Thoracic aorta (tissue), 2 donors: Measurements from ENCODE around the gene FRYL. TPM values are rescaled to one million over a fixed set of nuclear protein-coding genes. Genes with fewer than 3 reads are reported as not detected.

Experiments
- ATAC-seq: fragments of 150-250 bp; one replicate; pipeline ENCODE4 v1.8.0; 2017; ENCODE audit warnings: low read depth; ENCODE audit not compliant: insufficient number of reproducible peaks, low FRiP score
- DNase-seq: peaks from one replicate; pipeline ENCODE4 v3.0.0-alpha.2; 2020; ENCODE audit warnings: low spot score
- H3K27ac ChIP-seq, 2 donors: fragments of 200-600 bp; sonication (generic); 1 replicate in 1 of 2; 2 replicates in 1 of 2; pipeline ENCODE4 v1.5.1; 2016; ENCODE audit warnings: mild to moderate bottlenecking in 2 of 2, moderate library complexity in 2 of 2
- H3K27me3 ChIP-seq: fragments of 200-600 bp; sonication (generic); replicated peaks from 2 replicates; pipeline ENCODE4 v1.6.0; 2016; ENCODE audit warnings: mild to moderate bottlenecking; ENCODE audit not compliant: insufficient read depth
- H3K36me3 ChIP-seq: fragments of 200-600 bp; sonication (generic); one replicate; pipeline ENCODE4 v1.5.1; 2016
- H3K4me1 ChIP-seq, 2 donors: fragments of 200-600 bp; sonication (generic); 1 replicate in 1 of 2; 2 replicates in 1 of 2; pipeline versions ENCODE4 v1.5.1 to v1.6.0; 2016; ENCODE audit warnings: low read depth in 2 of 2, mild to moderate bottlenecking in 1 of 2; ENCODE audit not compliant: control insufficient read depth in 1 of 2
- H3K4me3 ChIP-seq: fragments of 200-600 bp; sonication (generic); 2 replicates; pipeline ENCODE4 v1.5.1; 2016; ENCODE audit warnings: mild to moderate bottlenecking
- H3K9me3 ChIP-seq: fragments of 200-600 bp; sonication (generic); 2 replicates; pipeline ENCODE4 v1.5.1; 2016
- total RNA-seq, 2 donors: library from RNA; depleted of rRNA; stranded (reverse); fragments of >200 nt; gene quantifications; one replicate each; pipeline versions ENCODE4 v1.1.0 to v1.2.3, GENCODE V29; 2016
- TF ChIP-seq, protein P1 (sequence below): fragments of 200-600 bp; sonication (generic); IDR thresholded peaks from one replicate; pipeline ENCODE4 v1.5.1; 2019; ENCODE audit warnings: antibody characterized with exemption

The FRYL gene
- total RNA-seq, 2 donors from 2014 or later: 108 to 155 TPM

DNA sequence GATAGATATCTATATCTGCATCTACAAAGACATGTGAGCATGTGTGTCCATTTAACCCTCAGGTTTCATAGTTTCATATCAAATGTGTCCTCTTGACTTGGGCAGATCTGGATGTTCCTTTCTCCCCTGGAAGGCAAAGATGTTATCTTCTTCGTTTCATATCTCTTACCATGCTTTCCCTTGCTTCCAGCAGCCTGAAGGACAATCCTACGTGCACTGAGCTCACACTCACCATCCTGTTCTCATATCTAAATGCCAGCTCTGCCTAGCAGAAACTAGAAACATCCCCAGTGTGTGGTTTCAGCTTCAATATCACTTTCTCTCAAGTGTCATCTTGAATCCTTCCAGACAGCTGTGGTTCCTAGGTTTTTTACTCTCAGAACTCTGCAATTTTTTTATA lies 223.8 kb downstream of the FRYL start:
- Histone ChIP-seq H3K27me3 (no peaks in the 10 kb centered on the region), H3K4me3 (no peak overlapping the region), H3K36me3 (peaks cover 45% of the 10 kb centered on the region), H3K9me3 (no peaks in the 10 kb centered on the region), H3K4me1 (no peaks in the 10 kb centered on the region), H3K27ac (no peak overlapping the region)
- TF ChIP-seq, protein P1, sequence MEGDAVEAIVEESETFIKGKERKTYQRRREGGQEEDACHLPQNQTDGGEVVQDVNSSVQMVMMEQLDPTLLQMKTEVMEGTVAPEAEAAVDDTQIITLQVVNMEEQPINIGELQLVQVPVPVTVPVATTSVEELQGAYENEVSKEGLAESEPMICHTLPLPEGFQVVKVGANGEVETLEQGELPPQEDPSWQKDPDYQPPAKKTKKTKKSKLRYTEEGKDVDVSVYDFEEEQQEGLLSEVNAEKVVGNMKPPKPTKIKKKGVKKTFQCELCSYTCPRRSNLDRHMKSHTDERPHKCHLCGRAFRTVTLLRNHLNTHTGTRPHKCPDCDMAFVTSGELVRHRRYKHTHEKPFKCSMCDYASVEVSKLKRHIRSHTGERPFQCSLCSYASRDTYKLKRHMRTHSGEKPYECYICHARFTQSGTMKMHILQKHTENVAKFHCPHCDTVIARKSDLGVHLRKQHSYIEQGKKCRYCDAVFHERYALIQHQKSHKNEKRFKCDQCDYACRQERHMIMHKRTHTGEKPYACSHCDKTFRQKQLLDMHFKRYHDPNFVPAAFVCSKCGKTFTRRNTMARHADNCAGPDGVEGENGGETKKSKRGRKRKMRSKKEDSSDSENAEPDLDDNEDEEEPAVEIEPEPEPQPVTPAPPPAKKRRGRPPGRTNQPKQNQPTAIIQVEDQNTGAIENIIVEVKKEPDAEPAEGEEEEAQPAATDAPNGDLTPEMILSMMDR: no peak
- ATAC-seq (no peak), DNase-seq (no peak)

- Histone ChIP-seq H3K4me1 (no peaks in the 10 kb centered on the region), H3K9me3 (no peaks in the 10 kb centered on the region), H3K27ac (no peak overlapping the region), H3K4me3 (no peak overlapping the region), H3K36me3 (peaks cover 47% of the 10 kb centered on the region), H3K27me3 (no peaks in the 10 kb centered on the region)
- ATAC-seq (no peak), DNase-seq (no peak)
- TF ChIP-seq, protein P1: no peak
Observed at GRCh38 chr4:48554606-48555005, 225.5 kb downstream of the FRYL start.

DNA sequence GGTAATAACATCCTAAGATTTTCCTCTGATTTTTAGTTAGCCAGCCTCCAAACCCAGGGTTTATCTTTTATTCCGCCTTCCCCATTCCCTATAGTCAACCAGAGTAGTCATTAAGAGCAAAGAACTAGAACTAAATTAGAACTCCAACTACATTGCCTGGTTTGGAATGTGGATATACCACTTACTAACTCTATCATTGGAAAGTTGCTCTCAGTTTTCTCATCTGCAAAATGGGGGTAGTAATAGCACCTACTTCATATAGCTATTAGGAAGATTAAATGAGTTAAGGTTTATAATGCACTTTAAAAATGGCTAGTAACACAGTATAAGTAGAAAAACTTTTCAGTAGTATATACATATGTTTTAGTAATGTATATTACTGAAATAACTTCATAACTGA lies 226.4 kb downstream of the FRYL start:
- Histone ChIP-seq H3K27ac (no peak overlapping the region), H3K36me3 (peaks cover 51% of the 10 kb centered on the region), H3K9me3 (no peaks in the 10 kb centered on the region), H3K4me1 (no peaks in the 10 kb centered on the region), H3K4me3 (no peak overlapping the region), H3K27me3 (no peaks in the 10 kb centered on the region)
- ATAC-seq: no peak
- DNase-seq: no peak
- TF ChIP-seq, protein P1: no peak

GRCh38 chr4:48546336-48546735 lies 233.7 kb downstream of the FRYL start:
- ATAC-seq: no peak
- TF ChIP-seq, protein P1: peak; percentile 31
- Histone ChIP-seq H3K4me1 (no peaks in the 10 kb centered on the region), H3K27me3 (no peaks in the 10 kb centered on the region), H3K9me3 (no peaks in the 10 kb centered on the region), H3K27ac (no peak overlapping the region), H3K36me3 (peaks cover 62% of the 10 kb centered on the region), H3K4me3 (no peak overlapping the region)
- DNase-seq: no peak

GRCh38 chr4:48543796-48544195 lies 236.3 kb downstream of the FRYL start:
- no peak for ATAC-seq
- no peaks in the 10 kb centered on the region for H3K27me3 ChIP-seq
- TF ChIP-seq, protein P1: no peak
- no peak for DNase-seq
- H3K27ac ChIP-seq: no peak overlapping the region
- no peaks in the 10 kb centered on the region for H3K9me3 ChIP-seq
- peaks cover 3 to 12% of the 10 kb centered on the region in 2 donors for H3K4me1 ChIP-seq
- no peak overlapping the region for H3K4me3 ChIP-seq
- H3K36me3 ChIP-seq: peaks cover 61% of the 10 kb centered on the region
